ENCODE data around the gene RPP25L. TPM values are rescaled to one million over a fixed set of nuclear protein-coding genes. Genes with fewer than 3 reads are reported as not detected.

Gene RPP25L
- total and polyA plus RNA-seq, 10 of the 15 experiments (the other 5 are each of a cell fraction or from before 2014, with no cell fraction given) = 7.7 to 30.2 (median 16.8) TPM

- peak; percentile 63 for TF ChIP-seq SIN3A (IDR thresholded peaks at IDR 0.05; ENCODE audit: low read depth, low read length)
- TF ChIP-seq SP1 (IDR thresholded peaks at IDR 0.05; ENCODE audit: low read depth, low read length) = peak; percentile 53
- TF ChIP-seq SREBF2 (IDR thresholded peaks at IDR 0.05; ENCODE audit: low read length) = no peak
- TF ChIP-seq SMAD5 (IDR thresholded peaks at IDR 0.05; ENCODE audit: low read depth) = no peak
- peak; percentile 75 for TF ChIP-seq E2F8 (IDR thresholded peaks at IDR 0.05; ENCODE audit: low read depth, partially characterized antibody)
- TF ChIP-seq MTA3 (IDR thresholded peaks at IDR 0.05; ENCODE audit: borderline replicate concordance, low read length) = no peak
- no peak for TF ChIP-seq EGR1 (IDR thresholded peaks at IDR 0.05; ENCODE audit: borderline replicate concordance in 1 of 2, low read depth in 2 of 2, low read length in 2 of 2)
- TF ChIP-seq NR2F1 (conservative IDR thresholded peaks at IDR 0.05) = no peak
- TF ChIP-seq SPI1 (IDR thresholded peaks at IDR 0.05; ENCODE audit: borderline replicate concordance, insufficient read depth, low read depth, low read length) = no peak
- peak; percentile 26 for TF ChIP-seq HCFC1 (IDR thresholded peaks at IDR 0.05; ENCODE audit: low read length)
- no peak for TF ChIP-seq NFXL1 (IDR thresholded peaks at IDR 0.05; ENCODE audit: borderline replicate concordance)
- no peak for TF ChIP-seq ZNF622 (IDR thresholded peaks at IDR 0.05)
- TF ChIP-seq TCF12 (IDR thresholded peaks at IDR 0.05; ENCODE audit: low read depth, low read length) = no peak
- TF ChIP-seq TARDBP (IDR thresholded peaks at IDR 0.05; ENCODE audit: borderline replicate concordance) = no peak
- TF ChIP-seq NFYB (IDR thresholded peaks at IDR 0.05; ENCODE audit: insufficient read depth, low read depth, low read length) = peak; percentile 83; the same call in 1 of the 2 replicates
- TF ChIP-seq MLLT1 (IDR thresholded peaks at IDR 0.05) = no peak
- no peak for TF ChIP-seq CBX5 (IDR thresholded peaks at IDR 0.05; ENCODE audit: low read depth)
- TF ChIP-seq REST (IDR thresholded peaks at IDR 0.05; ENCODE audit: low read depth, low read length) = no peak
- TF ChIP-seq POLR2A (IDR thresholded peaks at IDR 0.05; ENCODE audit: low read depth, low read length) = peak; percentile 93
- TF ChIP-seq SRF (IDR thresholded peaks at IDR 0.05; ENCODE audit: low read depth in 2 of 2, low read length in 2 of 2) = no peak
- TF ChIP-seq RAD21 (IDR thresholded peaks at IDR 0.05; ENCODE audit: insufficient read depth, low read depth, low read length) = no peak
- TF ChIP-seq CHD1 (IDR thresholded peaks at IDR 0.05; ENCODE audit: low read depth, low read length) = no peak
- peak; percentile 44; the same call in 2 of the 3 replicates for TF ChIP-seq POU2F2 (IDR thresholded peaks at IDR 0.05; ENCODE audit: borderline replicate concordance, low read depth, low read length)
- TF ChIP-seq BMI1 (IDR thresholded peaks at IDR 0.05; ENCODE audit: borderline replicate concordance) = peak; percentile 93
These were observed 8.4 kb upstream of the RPP25L start, which contains the start of gene DCTN3 (continued) for GRCh38 chr9:34620061-34620994.

Data from GM12878 (cell line).